ENCODE results near the gene BRI3BP.

The BRI3BP gene

DNA sequence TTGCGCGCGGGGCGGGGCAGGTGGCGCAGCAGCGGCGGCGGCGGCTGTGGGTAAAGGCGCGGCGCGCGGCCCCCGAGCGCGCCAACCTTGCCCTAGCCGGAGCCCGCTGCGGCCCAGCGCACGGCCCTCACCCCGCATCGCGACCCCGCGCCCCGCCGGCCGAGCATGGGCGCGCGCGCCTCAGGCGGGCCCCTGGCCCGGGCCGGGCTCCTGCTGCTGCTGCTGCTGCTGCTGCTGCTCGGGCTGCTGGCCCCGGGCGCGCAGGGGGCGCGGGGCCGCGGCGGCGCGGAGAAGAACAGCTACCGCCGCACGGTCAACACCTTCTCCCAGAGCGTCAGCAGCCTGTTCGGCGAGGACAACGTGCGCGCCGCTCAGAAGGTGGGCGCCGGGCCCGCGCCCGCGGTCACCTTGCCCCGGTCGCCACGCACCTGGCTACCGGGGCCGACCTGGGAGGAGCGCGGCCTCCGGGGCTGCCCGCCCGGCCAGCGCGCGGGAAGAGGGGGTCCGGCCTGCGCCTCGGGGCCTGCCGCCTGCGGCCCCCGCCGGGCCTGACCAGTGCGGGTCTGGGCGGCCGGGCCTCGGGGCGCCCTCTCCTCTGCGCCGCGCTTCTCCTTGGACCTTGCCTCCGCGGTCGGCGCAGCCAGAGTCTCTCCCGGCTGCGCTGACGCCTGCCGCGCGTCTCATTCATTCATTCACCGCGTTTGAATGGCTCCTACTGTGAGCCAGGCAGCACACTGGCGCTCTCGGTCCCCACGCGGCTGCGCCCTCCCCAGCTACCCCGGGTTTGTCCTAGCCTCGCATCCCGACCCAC is at the start of gene BRI3BP:
TSS of gene BRI3BP (plus strand) at position 20 of the 811 bp plus-strand sequence. CDS start at position 166, 146 bp downstream.
- peak; percentile 10 for DNase-seq (ENCODE audit: low read depth)

DNA sequence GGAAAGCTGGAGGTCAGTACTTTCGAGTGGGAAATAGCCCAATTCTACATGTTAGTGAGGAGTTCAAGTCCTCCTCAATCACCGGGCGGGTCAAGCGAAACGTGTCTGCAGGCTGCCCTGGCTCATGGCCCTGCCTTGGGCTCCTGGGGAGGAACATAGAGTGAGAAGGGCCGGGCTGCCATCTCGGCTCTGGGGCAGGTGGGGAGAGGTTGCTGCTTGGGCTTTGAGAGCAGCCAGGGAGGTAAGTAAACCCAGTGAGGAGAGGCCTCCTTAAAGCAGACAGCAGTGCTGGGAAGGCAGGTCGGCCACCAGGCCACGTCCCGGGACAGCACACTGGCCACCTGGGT is 47.0 kb upstream of the BRI3BP start:
- DNase-seq (ENCODE audit: low read depth): no peak

DNA sequence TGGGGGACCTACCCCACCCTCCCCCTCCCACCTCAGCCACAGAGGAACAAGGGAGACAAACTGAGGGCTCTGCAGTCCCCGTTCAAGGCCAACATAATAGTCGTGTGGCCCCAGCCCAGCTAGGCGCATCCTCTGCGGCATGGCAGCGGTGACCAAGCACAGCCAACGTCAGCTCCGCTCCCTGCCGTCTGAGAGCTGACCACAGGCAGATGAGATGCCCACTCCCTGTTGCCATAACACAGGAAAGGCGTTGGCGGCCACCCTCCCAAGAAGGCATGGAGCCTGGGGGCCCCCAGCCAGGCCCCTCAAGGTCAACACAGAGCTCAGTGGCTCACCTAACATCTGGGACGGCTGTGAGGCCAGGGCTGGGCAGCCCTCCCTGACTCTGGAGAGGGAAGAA is 46.4 kb upstream of the BRI3BP start:
- DNase-seq (ENCODE audit: low read depth): no peak

GRCh38 chr12:124947561-124948398 is 45.7 kb upstream of the BRI3BP start:
- no peak for DNase-seq (ENCODE audit: low read depth)

DNA sequence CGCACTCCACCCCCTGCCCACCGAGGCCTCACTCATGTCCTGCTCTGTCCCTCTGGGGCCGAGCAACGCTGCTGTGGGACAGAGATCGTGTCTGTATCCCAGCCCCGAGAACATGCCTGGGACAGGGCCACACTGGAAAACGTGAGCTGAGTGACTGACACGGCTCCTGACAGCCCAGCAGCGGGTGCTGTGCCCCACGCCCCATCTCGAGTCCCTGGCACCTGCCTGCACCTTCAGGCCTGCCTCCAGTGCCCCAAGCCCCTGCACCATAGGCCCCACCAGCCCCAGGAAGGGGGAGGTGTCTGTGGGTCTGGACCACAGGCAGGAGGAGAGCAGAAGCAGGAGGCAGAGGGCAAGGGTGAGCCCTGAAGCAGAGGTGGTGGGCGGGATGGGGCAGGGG is 44.4 kb upstream of the BRI3BP start:
- no peak for DNase-seq (ENCODE audit: low read depth)

DNA sequence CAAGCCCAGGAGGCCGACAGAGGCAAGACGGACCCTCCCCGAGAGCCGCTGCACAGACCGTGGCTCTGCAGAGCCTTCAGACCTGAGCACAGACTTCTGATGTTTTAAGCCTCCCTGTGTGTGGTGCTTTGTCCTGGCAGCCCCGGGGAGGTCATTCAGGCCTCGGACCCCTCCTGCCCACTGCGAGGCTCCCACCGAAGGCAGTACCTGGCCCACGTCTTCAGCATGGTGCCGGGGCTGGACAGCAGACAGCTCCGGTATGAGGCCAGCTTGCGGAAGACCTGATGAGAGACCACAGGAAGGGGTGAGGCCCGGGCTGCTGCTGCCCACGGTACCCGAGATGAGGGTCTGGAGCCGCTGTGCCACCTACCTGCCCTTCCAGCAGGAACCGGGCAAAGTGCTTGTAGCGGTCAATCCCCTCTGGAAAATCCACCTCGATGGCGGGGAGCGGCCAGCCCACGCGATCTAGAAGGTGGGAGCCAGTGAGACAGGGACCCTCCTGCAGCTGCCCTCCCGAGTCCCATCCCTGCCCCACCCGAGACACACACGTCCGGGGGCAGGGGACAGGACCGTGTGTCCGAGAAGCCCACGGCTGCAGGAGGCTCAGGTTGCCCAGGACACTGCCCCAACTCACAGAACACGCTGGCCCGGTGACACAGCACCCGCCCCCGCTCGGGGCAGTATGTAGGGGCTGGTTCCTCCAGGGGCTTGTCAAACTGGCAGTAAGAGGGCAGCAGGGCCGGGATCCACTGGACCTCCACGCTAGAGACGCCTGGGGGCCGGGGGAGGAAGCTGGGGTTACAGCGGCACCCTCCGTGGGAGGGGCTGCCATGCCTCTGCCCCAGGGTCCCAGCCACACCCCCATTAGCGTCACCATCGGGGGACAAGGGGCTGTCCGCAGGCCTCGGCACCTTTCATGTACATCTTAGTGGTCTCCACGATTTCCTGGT is 43.4 kb upstream of the BRI3BP start:
- DNase-seq (ENCODE audit: low read depth): no peak

DNA sequence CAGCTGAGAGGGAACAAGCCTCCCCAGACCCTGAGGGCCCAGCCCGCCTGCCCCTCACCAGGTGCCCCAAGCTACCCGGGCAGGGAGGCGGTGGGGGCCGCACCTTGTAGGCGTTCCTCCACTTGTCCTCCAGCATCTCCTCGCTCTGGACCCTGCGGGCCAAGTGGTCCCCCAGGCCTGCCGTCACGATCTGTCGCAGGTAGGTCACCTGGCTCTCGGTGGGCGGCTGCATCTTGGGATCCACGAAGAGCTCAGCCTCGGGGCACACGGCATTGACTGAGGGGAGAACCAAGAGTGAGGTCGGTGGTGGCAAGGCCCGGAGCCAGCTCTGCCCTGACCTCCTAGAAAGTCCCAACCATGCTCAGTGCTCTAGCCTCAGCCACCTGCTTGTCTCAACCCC is 41.1 kb upstream of the BRI3BP start:
- DNase-seq (ENCODE audit: low read depth): no peak

- DNase-seq (ENCODE audit: low read depth): no peak
Observed at GRCh38 chr12:124952801-124953200, 40.6 kb upstream of the BRI3BP start.

GRCh38 chr12:124953689-124954405 is 39.6 kb upstream of the BRI3BP start:
- no peak for DNase-seq (ENCODE audit: low read depth)

- DNase-seq (ENCODE audit: low read depth): no peak
Observed at GRCh38 chr12:124954771-124955170, 38.7 kb upstream of the BRI3BP start.

GRCh38 chr12:124956571-124956970 is 36.9 kb upstream of the BRI3BP start:
- DNase-seq (ENCODE audit: low read depth): no peak

DNA sequence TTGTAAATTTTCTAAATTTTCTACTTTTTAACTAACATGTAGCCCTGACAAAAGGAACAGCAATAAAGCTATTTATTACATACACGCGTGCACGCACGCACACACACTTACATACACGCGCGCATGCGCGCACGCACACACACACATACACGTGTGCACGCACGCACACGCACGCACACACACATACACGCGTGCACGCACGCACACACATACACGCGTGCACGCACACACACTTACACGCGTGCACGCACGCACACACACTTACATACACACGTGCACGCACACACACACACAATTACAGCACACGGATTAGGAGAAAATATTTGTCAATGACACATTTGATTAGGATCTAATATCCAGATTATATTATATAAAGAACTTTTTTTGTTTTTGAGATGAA is 32.4 kb upstream of the BRI3BP start:
- no peak for DNase-seq (ENCODE audit: low read depth)

- no peak for DNase-seq (ENCODE audit: low read depth)
Observed at GRCh38 chr12:124963211-124963610, 30.2 kb upstream of the BRI3BP start.

DNA sequence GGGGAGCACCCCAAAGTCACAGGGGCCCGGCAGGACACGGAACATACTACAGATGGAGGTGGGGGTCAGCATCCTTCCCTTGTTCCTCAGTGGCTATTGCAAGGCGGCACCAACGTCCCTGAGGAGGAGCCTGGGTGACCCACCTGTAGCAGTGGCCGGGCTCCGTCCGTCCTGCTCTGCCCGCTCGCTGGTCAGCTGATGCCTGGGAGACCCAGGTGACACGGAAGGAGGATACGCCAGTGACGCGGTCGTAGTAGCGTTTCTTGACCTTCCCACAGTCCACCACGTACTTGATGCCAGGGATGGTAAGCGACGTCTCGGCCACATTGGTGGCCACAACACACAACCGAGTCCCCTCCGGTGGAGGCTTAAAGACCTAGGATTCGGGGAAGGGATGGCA is 29.2 kb upstream of the BRI3BP start:
- DNase-seq (ENCODE audit: low read depth): no peak

GRCh38 chr12:124964836-124965462 is 28.5 kb upstream of the BRI3BP start:
- no peak for DNase-seq (ENCODE audit: low read depth)

DNA sequence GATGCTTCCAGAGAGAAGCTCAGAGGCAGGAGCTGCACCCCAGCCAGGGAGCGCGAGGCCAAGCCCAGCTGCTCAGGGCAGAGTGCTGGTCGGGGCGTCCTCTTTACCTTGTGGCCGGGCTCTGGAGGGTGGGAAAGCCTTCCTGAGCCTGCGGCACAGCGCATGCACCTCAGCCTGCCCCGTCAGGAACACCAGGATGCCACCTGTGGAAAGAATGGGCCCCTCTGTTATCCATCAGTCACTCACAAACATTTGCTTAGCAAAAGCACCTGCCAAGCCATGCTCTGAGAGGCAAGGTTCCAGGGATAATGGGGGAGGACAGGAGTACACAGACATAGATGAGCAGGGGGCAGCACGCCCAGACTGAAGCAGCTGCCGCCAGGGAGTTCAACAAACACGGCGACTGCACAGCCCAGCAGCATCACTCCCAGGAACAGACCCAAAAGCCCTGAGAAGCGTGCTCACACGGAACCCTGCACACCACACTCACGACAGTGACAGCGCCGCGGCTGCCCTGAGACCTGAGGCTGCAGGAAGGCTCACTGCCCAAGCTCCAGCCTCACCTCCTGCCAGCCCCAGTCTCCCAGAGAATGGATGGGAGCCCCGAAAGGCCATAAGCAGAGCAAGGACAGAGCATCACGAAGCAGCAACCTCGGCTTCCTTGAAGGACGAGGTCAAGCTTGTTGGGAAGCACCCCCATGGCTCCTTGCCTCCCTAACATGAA is 26.3 kb upstream of the BRI3BP start:
- no peak for DNase-seq (ENCODE audit: low read depth)

- no peak for DNase-seq (ENCODE audit: low read depth)
Observed at GRCh38 chr12:124968656-124969055, 24.8 kb upstream of the BRI3BP start.

- no peak for DNase-seq (ENCODE audit: low read depth)
Observed at GRCh38 chr12:124970647-124971402, 22.6 kb upstream of the BRI3BP start.

GRCh38 chr12:124971603-124972002 is 21.8 kb upstream of the BRI3BP start:
- no peak for DNase-seq (ENCODE audit: low read depth)

DNA sequence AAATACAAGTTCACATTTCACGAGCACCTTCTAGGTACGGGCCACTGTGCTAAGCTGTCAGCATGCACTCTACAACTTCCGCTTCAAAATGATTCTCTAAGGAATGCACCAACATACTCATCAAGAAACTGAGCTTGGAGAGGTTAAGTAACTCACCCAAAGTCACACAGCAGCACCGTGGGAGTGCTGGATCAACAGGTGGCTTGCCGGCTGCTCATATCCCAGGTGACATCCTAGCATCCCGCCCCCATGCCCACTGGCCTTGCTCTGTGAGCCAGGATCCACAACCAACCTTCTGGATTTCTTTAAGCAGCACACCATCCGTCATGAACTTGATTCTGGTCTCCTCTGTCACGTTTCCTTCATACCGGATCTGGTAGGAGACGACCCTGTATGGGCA is 21.2 kb upstream of the BRI3BP start:
- DNase-seq (ENCODE audit: low read depth): no peak

Measured in stimulated activated CD8-positive, alpha-beta memory T cell treated with anti-CD3 and anti-CD28 coated beads, Interleukin-12 subunit alpha, Interleukin-12 subunit beta, amount 100 ng/mL, for 4 hours (primary cell).